B cell (primary cell): ENCODE results near the gene SPATA6L.

Experiments used
- CTCF ChIP-seq: fragments of 200-600 bp; IDR thresholded peaks from one replicate; pipeline ENCODE4 v1.8.0; 2022; ENCODE audit warnings: antibody characterized with exemption, mild to moderate bottlenecking
- EZH2 ChIP-seq: IDR thresholded peaks from 2 replicates; pipeline ENCODE4 v1.6.1; 2012; ENCODE audit warnings: borderline replicate concordance, low read depth, mild to moderate bottlenecking, moderate library complexity, low read length; ENCODE audit not compliant: insufficient read depth, poor library complexity, severe bottlenecking

DNA sequence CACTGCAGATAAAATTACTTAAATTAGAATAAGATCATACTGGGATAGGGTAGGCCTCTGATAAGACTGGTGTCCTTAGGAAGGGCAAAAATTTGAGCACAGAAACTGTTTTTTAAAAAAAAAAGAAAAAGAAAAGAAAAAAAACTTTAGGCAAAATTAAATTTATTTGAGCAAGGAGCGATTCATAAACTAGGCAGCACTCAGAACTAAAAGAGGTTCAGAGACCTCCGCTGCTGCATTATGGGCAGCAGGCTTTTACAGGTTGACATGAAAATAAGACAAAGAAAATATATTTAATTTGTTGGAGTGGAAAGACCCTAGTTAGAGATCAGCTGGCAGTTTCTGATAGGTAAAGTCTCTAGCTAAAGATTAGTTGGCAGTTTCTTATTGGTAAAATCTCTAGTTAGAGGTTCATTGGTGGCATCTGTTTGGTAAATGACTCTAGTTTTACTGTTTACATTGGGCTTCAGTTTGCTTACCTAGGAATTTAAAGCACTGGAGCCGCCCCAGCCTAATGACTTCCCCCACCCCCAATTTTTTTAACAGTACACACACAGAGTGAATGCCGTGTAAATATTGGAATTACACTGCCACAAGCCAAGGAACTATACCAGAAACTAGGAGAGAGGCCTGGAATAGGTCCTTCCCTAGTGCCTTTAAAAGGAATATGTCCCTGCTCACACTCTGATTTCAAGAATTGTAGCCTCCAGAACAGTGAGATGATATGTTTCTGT, 8.7 kb downstream of the SPATA6L start:
- TF ChIP-seq EZH2 (no peak), CTCF (no peak)
